Heart left ventricle (tissue), 16 donors: ENCODE data around the gene PHACTR3. TPM values are rescaled to one million over a fixed set of nuclear protein-coding genes. Genes with fewer than 3 reads are reported as not detected.
A peak's percentile ranks its signal among the peaks of the same experiment; 100 is the strongest.

Experiments used
- ATAC-seq, 4 donors: fragments of 200-7000 bp; cut with Tn5 transposase; one replicate each; pipeline ENCODE4 v1.9.1; 2020 to 2022; ENCODE audit warnings: moderate library complexity in 4 of 4, mild to moderate bottlenecking in 3 of 4, moderate number of reproducible peaks in 1 of 4
- DNase-seq, 5 donors: peaks; one replicate each; pipeline ENCODE4 v3.0.0-alpha.2; 2020
- H3K27ac ChIP-seq, 12 donors: fragments of 200-600 bp; sonication (generic) in 4 of 12; one replicate each; pipeline versions ENCODE4 v1.5.0 to v1.8.0; 2016 to 2022; ENCODE audit warnings: mild to moderate bottlenecking in 2 of 12
- H3K27me3 ChIP-seq, 9 donors: fragments of 200-600 bp; sonication (generic) in 2 of 9; one replicate each; pipeline versions ENCODE4 v1.5.1 to v1.8.0; 2016 to 2022; ENCODE audit warnings: mild to moderate bottlenecking in 3 of 9
- H3K36me3 ChIP-seq, 9 donors: fragments of 200-600 bp; sonication (generic) in 2 of 9; one replicate each; pipeline versions ENCODE4 v1.5.0 to v1.8.0; 2018 to 2022; ENCODE audit warnings: mild to moderate bottlenecking in 2 of 9
- H3K4me1 ChIP-seq, 12 donors: fragments of 200-600 bp; sonication (generic) in 4 of 12; one replicate each; pipeline versions ENCODE4 v1.5.0 to v1.8.0; 2016 to 2022; ENCODE audit warnings: mild to moderate bottlenecking in 3 of 12
- H3K4me3 ChIP-seq, 12 donors: fragments of 200-600 bp; sonication (generic) in 4 of 12; one replicate each; pipeline versions ENCODE4 v1.5.0 to v1.8.0; 2017 to 2022; ENCODE audit warnings: mild to moderate bottlenecking in 9 of 12, moderate library complexity in 4 of 12
- H3K9me3 ChIP-seq, 12 donors: fragments of 200-600 bp; sonication (generic) in 4 of 12; one replicate each; pipeline versions ENCODE4 v1.5.0 to v1.8.0; 2016 to 2022; ENCODE audit warnings: mild to moderate bottlenecking in 1 of 12
- CTCF ChIP-seq, 12 donors: fragments of 200-600 bp; sonication (generic) in 4 of 12; IDR thresholded peaks; one replicate each; pipeline versions ENCODE4 v1.5.0 to v1.8.0; 2018 to 2022; ENCODE audit warnings: antibody characterized with exemption in 12 of 12, mild to moderate bottlenecking in 5 of 12
- POLR2A ChIP-seq, 2 donors: fragments of 450-650 bp; IDR thresholded peaks; one replicate each; pipeline ENCODE4 v1.6.1; 2017; ENCODE audit warnings: antibody characterized with exemption in 2 of 2, mild to moderate bottlenecking in 2 of 2, moderate library complexity in 2 of 2
- WGBS, 4 donors: extraction: QIAGEN DNeasy Blood & Tissue Kit in 2 of 4; methylation state at CpG; one replicate each; pipeline versions ENCODE4 v1.1.5 to v1.1.7; 2013 to 2018; 5-methylcytosine and 5-hydroxymethylcytosine counted together
- intact Hi-C, 10 donors: fragments of 100-400 bp; cut with DNase I; formaldehyde crosslinking; loops; one replicate each; pipeline versions ENCODE4 v1.11.1 to v1.14.2; 2022
- polyA plus RNA-seq, 2 donors: library from polyadenylated mRNA; stranded (reverse); fragments of 200-250 nt; gene quantifications; one replicate each; pipeline ENCODE4 v1.2.3, GENCODE V29; 2013
- total RNA-seq, 9 donors: library from RNA; depleted of rRNA in 2 of 9; stranded (reverse); fragments of >200 nt in 2 of 9; fragmentation: NEBNext Ultra II Directional in 3 of 9; extraction: Animal tissue kit (Norgen Biotek cat#: 25700) in 3 of 9; gene quantifications; one replicate each; pipeline versions ENCODE4 v1.1.0 to v1.2.4, GENCODE V29; 2016 to 2023
- donor health status: ischemic (EF 13 %, LVEDD 7.1; RV severe dilation, severe dysfunction).
- donor health status: healthy with polysubstance abuse.
- donor health status: DM: no; HTN: yes; CAD: no.
- donor health status: DM: no; HTN: no; CAD: no.
- donor health status: ischemic (EF 25% LVEDD 6.9; RV normal size, moderate dysfunction).
- donor health status: ischemic (EF 25% LVEDD 5.7; RV mildly dilated, moderate dysfunction).
- donor health status: healthy.
- donor health status: DM: yes; HTN: yes; CAD: no.
- donor health status: ischemic (EF 35%, LVEDD 5.7; RV mildly dilated, moderate dysfunction).
- donor health status: nonischemic (EF 11% LVEDD 7.7; RV severe dilation, severe dysfunction).
- donor health status: DM: yes; HTN: yes; CAD: no.
- donor health status: PGD.
- donor health status: ischemic (EF 29% LVEDD 5.4; RV normal size, mild dysfunction).
- donor health status: nonischemic (EF 23%, LVEDD 6.1; RV moderate dilation, normal function).

Gene PHACTR3
- total and polyA plus RNA-seq, 11 donors, result 0.19 to 14.6 (median 3.5) TPM

GRCh38 chr20:59813126-59813947 lies 209.0 kb downstream of the PHACTR3 start:
- Histone ChIP-seq H3K9me3 (no peaks in the 10 kb centered on the region), H3K4me1 (peaks cover 0 to 7% (median 0%) of the 10 kb centered on the region in 12 donors), H3K27me3 (no peaks in the 10 kb centered on the region), H3K4me3 (no peak overlapping the region), H3K27ac (no peak overlapping the region), H3K36me3 (no peaks in the 10 kb centered on the region)
- DNase-seq, result peak in 1 of 5 donors; percentile 6
- 86 to 94% (median 90%) methylated on average over 17 to 18 of the region's 18 CpGs for WGBS, 4 donors
- no peak for ATAC-seq
- intact Hi-C loops, result no loop called here
- TF ChIP-seq CTCF (IDR thresholded peaks at IDR 0.05), result no peak
- TF ChIP-seq POLR2A (IDR thresholded peaks at IDR 0.05), result no peak

GRCh38 chr20:59813948-59814839 lies 209.9 kb downstream of the PHACTR3 start:
- DNase-seq (peak in 1 of 5 donors; percentile 14), ATAC-seq (peak in 1 of 4 donors; percentile 24)
- Histone ChIP-seq H3K4me1 (peaks cover 0 to 7% (median 0%) of the 10 kb centered on the region in 12 donors), H3K27me3 (no peaks in the 10 kb centered on the region), H3K27ac (no peak overlapping the region), H3K4me3 (no peak overlapping the region), H3K9me3 (no peaks in the 10 kb centered on the region), H3K36me3 (no peaks in the 10 kb centered on the region)
- 62 to 74% (median 73%) methylated on average over 21 of the region's 21 CpGs for whole genome bisulfite sequencing, 4 donors
- intact Hi-C loops, result no loop called here
- TF ChIP-seq CTCF (IDR thresholded peaks at IDR 0.05) (no peak), POLR2A (IDR thresholded peaks at IDR 0.05) (no peak)

GRCh38 chr20:59814840-59815340 lies 210.6 kb downstream of the PHACTR3 start:
- DNase-seq (peak in 1 of 5 donors; percentile 8), ATAC-seq (no peak)
- Histone ChIP-seq H3K9me3 (no peaks in the 10 kb centered on the region), H3K4me1 (peaks cover 0 to 7% (median 0%) of the 10 kb centered on the region in 12 donors), H3K36me3 (no peaks in the 10 kb centered on the region), H3K27ac (no peak overlapping the region), H3K27me3 (no peaks in the 10 kb centered on the region), H3K4me3 (no peak overlapping the region)
- 54 to 80% (median 64%) methylated on average over 8 of the region's 8 CpGs for WGBS, 4 donors
- TF ChIP-seq POLR2A (IDR thresholded peaks at IDR 0.05), result no peak
- no peak for TF ChIP-seq CTCF (IDR thresholded peaks at IDR 0.05)
- intact Hi-C loops, result no loop called here
